ENCODE measurements around the gene ADCY9.

The ADCY9 gene

GRCh38 chr16:4110065-4110464, 6.2 kb downstream of the ADCY9 start:
- Mint-ChIP-seq H3K4me3 (no peak overlapping the region), H3K4me1 (peaks cover 56% of the 10 kb centered on the region), H3K27ac (peak overlapping the region; percentile 22), H3K27me3 (ENCODE audit: low read depth, poor library complexity) (peaks cover 24% of the 10 kb centered on the region), H3K36me3 (ENCODE audit: low read depth) (peaks cover 42% of the 10 kb centered on the region), H3K9me3 (peaks cover 4% of the 10 kb centered on the region)
- no peak for DNase-seq
- no peak for TF ChIP-seq CTCF (IDR thresholded peaks at IDR 0.05)

- H3K9me3 Mint-ChIP-seq: peaks cover 4% of the 10 kb centered on the region
- DNase-seq: no peak
These were observed 6.9 kb downstream of the ADCY9 start for GRCh38 chr16:4109250-4109736.

GRCh38 chr16:4106516-4106915, 9.7 kb downstream of the ADCY9 start:
- no peak for DNase-seq
- Mint-ChIP-seq H3K27me3 (ENCODE audit: low read depth, poor library complexity) (no peaks in the 10 kb centered on the region), H3K9me3 (peaks cover 11% of the 10 kb centered on the region), H3K4me1 (peaks cover 22% of the 10 kb centered on the region), H3K36me3 (ENCODE audit: low read depth) (peaks cover 55% of the 10 kb centered on the region), H3K27ac (peak overlapping the region; percentile 9), H3K4me3 (no peak overlapping the region)
- TF ChIP-seq CTCF (IDR thresholded peaks at IDR 0.05): no peak

More at GRCh38 chr16:4109250-4109736, 6.9 kb downstream of the ADCY9 start:
- TF ChIP-seq CTCF (IDR thresholded peaks at IDR 0.05): no peak
- Mint-ChIP-seq H3K4me1 (peaks cover 50% of the 10 kb centered on the region), H3K36me3 (ENCODE audit: low read depth) (peaks cover 44% of the 10 kb centered on the region), H3K27me3 (ENCODE audit: low read depth, poor library complexity) (peaks cover 16% of the 10 kb centered on the region), H3K4me3 (no peak overlapping the region), H3K27ac (peak overlapping the region; percentile 39)

- Mint-ChIP-seq H3K27ac (no peak overlapping the region), H3K4me3 (no peak overlapping the region), H3K36me3 (ENCODE audit: low read depth) (peaks cover 55% of the 10 kb centered on the region), H3K9me3 (peaks cover 12% of the 10 kb centered on the region), H3K27me3 (ENCODE audit: low read depth, poor library complexity) (no peaks in the 10 kb centered on the region), H3K4me1 (peaks cover 16% of the 10 kb centered on the region)
- no peak for TF ChIP-seq CTCF (IDR thresholded peaks at IDR 0.05)
- no peak for DNase-seq
These were observed 10.4 kb downstream of the ADCY9 start for GRCh38 chr16:4105848-4106247.

- no peak for TF ChIP-seq CTCF (IDR thresholded peaks at IDR 0.05)
- Mint-ChIP-seq H3K27me3 (ENCODE audit: low read depth, poor library complexity) (no peaks in the 10 kb centered on the region), H3K9me3 (peaks cover 12% of the 10 kb centered on the region), H3K27ac (no peak overlapping the region), H3K4me1 (no peaks in the 10 kb centered on the region), H3K36me3 (ENCODE audit: low read depth) (peaks cover 47% of the 10 kb centered on the region), H3K4me3 (no peak overlapping the region)
- no peak for DNase-seq
These were observed 12.5 kb downstream of the ADCY9 start for GRCh38 chr16:4103745-4104144.

- peaks cover 42% of the 10 kb centered on the region for H3K36me3 Mint-ChIP-seq (ENCODE audit: low read depth)
- H3K9me3 Mint-ChIP-seq: peaks cover 12% of the 10 kb centered on the region
- no peak for DNase-seq
- no peak for TF ChIP-seq CTCF (IDR thresholded peaks at IDR 0.05)
- no peak overlapping the region for H3K27ac Mint-ChIP-seq
- no peak overlapping the region for H3K4me3 Mint-ChIP-seq
- no peaks in the 10 kb centered on the region for H3K27me3 Mint-ChIP-seq (ENCODE audit: low read depth, poor library complexity)
- peaks cover 1% of the 10 kb centered on the region for H3K4me1 Mint-ChIP-seq
These were observed 14.6 kb downstream of the ADCY9 start for GRCh38 chr16:4101421-4102219.
